GM18873 (cell line): ENCODE measurements around the gene RBM47.
A peak's percentile ranks its signal among the peaks of the same experiment; 100 is the strongest.

Source experiments
- ATAC-seq: cut with Tn5 transposase; IDR thresholded peaks from one replicate; pipeline ENCODE4 v1.9.1; 2021; ENCODE audit warnings: mild to moderate bottlenecking, moderate library complexity, moderate number of reproducible peaks; ENCODE audit not compliant: unreplicated experiment, low FRiP score

Gene RBM47

DNA sequence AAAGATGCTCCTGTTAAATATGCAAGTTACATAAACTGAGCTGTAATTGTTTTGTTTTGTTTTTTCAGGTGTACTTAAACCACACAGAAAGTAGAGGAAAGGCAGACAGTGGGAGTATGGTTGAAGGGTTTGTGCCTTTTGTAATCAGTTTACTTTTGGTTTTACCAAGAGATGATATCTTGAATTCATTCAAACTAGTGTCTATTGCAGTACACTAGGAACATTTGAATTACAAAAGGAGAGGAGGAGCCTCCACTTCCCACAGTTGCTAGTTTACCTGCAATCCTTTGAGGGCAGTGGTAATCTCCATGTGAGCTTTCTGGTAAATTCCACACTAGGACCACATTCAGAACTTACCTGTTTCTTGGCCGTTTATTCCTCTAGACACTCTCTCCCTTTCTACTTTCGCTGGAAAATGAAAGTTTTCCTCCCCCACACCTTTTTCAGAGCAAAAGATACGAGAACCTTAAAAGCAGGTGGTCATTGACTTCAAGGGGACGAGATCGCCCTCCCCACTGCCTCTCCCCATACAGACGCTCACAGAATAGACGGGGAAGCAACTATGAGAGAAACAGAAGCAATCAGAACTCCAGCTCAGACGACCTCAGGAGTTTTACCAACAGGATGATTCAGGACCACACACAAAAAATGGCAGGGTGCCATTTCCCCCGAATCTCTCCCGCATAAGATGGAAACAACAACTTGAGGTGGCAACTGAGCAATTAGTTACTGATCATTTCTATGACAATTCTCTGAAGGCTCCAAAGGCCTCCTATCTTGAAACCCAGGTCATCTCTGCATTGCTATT, 3.3 kb downstream of the RBM47 start:
- ATAC-seq = no peak

GRCh38 chr4:40623707-40624106, 6.0 kb downstream of the RBM47 start:
- no peak for ATAC-seq

DNA sequence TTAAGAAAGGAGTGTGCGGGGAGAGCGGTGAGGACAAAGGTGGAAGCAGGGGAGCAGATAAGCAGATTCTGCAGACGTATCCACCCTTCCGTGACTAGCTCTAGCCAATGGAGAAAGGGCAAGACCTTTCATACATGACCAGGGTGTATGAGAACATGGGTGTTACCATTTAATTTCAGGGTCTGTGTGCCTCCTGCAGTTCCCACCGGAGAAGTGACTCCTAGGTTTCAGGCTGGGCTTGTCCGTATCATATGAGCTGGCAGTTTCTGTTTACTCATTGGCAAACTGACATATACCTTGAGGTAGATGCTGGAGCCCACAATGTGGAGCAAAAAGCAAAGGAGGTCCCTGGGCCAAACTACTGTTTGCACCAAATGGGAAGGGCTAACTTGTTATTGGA, 6.8 kb downstream of the RBM47 start:
- no peak for ATAC-seq

GRCh38 chr4:40621592-40622512, 7.8 kb downstream of the RBM47 start:
- peak; percentile 61 for ATAC-seq

GRCh38 chr4:40621229-40621591, 8.5 kb downstream of the RBM47 start:
- no peak for ATAC-seq

- no peak for ATAC-seq
These were observed 10.1 kb downstream of the RBM47 start for GRCh38 chr4:40619600-40619999.

- no peak for ATAC-seq
These were observed 11.8 kb downstream of the RBM47 start for GRCh38 chr4:40617872-40618271.

GRCh38 chr4:40614031-40614430, 15.6 kb downstream of the RBM47 start:
- no peak for ATAC-seq

- ATAC-seq = no peak
These were observed 16.2 kb downstream of the RBM47 start for GRCh38 chr4:40613456-40613855.

DNA sequence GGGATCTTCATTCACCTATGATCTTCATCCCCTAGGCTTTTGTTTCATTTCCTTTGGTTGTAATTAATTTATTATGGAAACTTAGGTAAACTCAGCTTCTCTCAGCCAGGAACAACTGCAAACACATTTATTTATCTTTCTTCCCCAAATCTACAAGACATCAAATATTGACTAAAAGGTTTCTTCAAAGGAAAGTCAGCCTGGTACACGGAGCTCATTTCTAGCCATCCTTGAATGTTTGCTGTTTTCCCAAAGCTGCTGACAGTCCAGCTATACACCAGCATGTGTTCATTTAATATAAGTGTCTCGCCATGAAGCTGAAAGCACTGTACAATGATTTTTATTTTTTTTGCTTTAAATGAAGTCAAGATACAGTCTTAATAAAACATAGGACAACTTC, 16.8 kb downstream of the RBM47 start:
- ATAC-seq = no peak

DNA sequence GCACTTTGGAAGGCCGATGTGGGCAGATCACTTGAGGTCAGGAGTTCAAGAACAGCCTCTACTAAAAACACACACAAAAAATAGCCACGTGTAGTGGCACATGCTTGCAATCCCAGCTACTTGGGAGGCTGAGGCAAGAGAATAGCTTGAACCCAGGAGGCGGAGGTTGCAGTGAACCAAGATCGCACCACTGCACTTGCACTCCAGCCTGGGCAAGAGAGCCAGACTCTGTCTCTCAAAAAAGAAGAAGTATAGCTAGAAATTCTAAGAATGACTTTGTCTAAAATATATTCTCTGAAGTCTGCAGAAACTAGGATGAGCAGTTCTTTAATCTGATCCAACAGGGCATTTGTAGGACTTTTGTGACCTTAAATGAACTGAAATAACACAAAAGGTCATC, 17.4 kb downstream of the RBM47 start:
- ATAC-seq = no peak

DNA sequence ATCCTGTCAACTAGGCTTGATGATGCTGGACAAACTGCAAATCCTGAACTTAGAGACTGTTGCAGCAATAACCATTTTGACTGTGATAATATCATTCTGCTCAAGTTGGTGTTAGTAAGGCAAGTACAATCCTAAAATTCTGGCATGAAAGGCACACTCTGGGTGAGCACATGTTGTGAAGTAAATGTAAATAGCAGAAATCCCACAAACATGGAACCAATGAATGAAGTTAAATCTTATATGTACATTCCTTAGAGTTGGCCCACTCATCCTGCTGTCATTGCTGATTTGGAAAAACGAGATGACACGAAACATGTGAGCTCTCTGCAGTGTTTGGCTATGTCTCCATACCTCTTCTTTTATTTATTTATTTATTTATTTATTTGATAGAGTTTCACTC, 21.0 kb downstream of the RBM47 start:
- no peak for ATAC-seq

- no peak for ATAC-seq
These were observed 22.4 kb downstream of the RBM47 start for GRCh38 chr4:40607221-40607620.

DNA sequence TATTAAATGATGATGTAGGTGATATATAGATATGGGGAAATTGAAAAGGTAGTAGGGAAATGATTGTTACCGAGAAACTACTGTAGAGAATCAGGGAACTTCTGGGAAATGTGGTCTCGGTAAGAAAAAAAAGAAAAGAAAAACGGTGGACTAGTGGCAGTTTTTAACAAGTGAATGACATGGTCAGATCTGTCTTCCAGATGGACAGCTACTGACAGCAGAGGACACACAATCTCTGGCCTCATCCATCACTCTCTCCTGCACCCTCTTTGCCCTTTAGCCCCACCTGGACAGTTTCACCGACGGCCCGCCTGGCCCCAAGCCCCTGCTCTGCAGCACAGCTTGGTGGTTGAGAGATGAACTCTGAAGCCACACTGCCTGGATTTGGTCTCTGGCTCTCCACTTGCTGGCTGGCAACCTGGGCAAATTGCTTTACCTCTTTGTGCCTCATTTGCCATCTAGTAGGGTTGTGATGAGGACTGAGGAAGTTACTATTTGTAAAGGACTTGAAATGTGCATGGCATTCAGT, 23.4 kb downstream of the RBM47 start:
- ATAC-seq = no peak

DNA sequence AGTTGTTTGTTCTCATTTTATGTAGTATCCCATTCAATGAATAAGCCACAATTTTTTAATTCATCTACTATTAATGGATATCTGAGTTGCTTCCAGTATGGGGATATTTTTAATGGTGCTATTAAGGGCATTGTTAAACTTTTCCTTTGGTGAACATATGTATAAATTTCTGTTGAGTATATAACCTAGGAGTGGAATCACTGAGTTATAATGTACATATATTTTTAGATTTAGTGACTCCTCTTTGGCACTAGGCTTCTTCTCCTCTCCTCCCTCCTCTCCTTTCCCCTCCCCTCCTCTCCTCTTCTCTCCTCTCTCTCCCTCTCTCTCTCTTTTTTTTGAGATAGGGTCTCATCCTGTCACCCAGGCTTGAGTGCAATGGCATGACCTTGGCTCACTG, 26.4 kb downstream of the RBM47 start:
- no peak for ATAC-seq

DNA sequence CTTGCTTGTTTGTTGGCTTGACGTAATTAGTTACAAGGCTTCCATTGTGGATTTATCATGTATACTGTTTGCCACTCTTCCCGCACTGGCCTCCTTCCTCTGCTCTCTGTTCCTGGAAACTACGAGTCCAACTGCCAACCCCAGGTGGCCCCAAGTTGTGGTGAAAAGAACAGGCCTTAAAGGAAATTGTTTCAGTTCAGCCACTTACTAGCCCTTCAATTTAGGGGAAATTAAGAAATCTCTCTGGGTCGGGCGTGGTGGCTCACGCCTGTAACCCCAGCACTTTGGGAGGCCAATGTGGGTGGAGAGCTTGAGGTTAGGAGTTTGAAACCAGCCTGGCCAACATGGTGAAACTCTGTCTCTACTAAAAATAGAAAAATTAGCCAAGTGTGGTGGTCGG, 28.0 kb downstream of the RBM47 start:
- ATAC-seq = no peak

DNA sequence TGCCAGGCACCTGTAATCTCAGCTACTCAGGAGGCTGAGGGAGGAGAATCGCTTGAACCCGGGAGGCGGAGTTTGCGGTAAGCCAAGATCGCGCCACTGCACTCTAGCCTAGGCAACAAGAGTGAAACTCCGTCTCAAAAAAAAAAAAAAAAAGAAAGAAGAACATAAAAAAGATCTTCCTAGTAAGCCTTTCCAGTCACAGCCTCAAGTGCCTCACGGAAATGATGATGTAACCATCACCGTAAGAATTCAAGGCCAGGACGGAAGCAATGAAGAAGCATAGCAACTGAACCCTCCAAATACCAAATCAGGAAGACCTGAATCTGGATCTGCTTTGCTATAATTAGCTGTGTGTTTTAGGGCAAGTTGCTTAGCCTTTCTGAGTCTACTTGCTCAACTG, 28.8 kb downstream of the RBM47 start:
- ATAC-seq = no peak

GRCh38 chr4:40599431-40599830, 30.2 kb downstream of the RBM47 start:
- ATAC-seq = no peak

DNA sequence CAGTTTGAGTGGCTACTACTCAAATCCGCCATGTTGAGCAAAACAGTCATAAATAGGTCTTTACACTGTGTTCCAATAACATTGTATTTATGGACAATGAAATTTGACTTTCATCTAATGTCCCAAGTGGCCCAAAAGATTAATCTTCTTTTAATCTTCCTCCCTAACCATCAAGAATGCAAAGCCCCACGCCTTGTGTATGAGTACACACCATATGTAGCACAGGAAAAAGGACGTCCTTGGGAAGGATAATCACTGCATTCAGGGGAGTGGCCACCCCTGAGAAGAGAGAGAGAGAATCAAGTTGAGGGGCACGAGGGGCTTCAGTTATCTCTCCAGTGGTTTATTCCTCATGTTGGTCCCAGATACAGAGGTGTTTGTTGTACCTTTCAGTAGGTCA, 33.1 kb downstream of the RBM47 start:
- no peak for ATAC-seq

DNA sequence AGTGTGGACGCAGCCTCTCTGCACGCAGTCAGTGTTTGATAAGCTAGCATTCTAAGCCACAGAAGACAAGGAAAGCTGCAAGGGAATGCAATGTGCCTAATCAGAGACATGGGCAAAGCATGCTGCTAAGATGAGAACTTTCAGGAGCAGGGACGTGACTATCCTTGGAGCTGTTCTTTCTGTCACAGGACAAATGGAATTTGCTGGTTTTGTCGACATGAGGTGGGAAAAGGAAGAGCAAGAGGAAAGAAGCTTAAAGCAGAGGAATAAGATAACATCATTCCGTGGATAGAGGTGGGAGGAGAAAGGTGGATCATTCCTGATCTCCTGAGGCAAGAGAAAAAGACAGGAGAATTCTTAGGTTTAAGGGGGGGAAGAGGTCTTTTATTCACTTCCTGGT, 33.7 kb downstream of the RBM47 start:
- ATAC-seq = no peak
